Duodenal mucosa (tissue), 2 donors: ENCODE measurements around the gene ITGA11.

ENCODE experiments used
- H3K27ac ChIP-seq: one replicate; pipeline ENCODE4 v1.7.0; 2013; ENCODE audit warnings: low read depth, low read length
- H3K27me3 ChIP-seq, 2 donors: one replicate each; pipeline ENCODE4 v1.7.0; 2013; ENCODE audit warnings: low read length in 2 of 2, control low read depth in 1 of 2; ENCODE audit not compliant: insufficient read depth in 2 of 2, control insufficient read depth in 1 of 2
- H3K36me3 ChIP-seq, 2 donors: one replicate each; pipeline ENCODE4 v1.7.0; 2013; ENCODE audit warnings: low read length in 2 of 2, control low read depth in 1 of 2; ENCODE audit not compliant: insufficient read depth in 2 of 2, control insufficient read depth in 1 of 2
- H3K4me1 ChIP-seq, 2 donors: one replicate each; pipeline ENCODE4 v1.7.0; 2013; ENCODE audit warnings: low read length in 2 of 2, control low read depth in 1 of 2; ENCODE audit not compliant: insufficient read depth in 2 of 2, control insufficient read depth in 1 of 2
- H3K4me3 ChIP-seq, 2 donors: one replicate each; pipeline ENCODE4 v1.7.0; 2013; ENCODE audit warnings: low read length in 2 of 2, low read depth in 1 of 2
- H3K9ac ChIP-seq, 2 donors: one replicate each; pipeline ENCODE4 v1.7.0; 2013; ENCODE audit warnings: low read length in 2 of 2, low read depth in 1 of 2
- H3K9me3 ChIP-seq, 2 donors: one replicate each; pipeline ENCODE4 v1.7.0; 2013; ENCODE audit warnings: low read length in 2 of 2, control low read depth in 1 of 2; ENCODE audit not compliant: control insufficient read depth in 1 of 2

The ITGA11 gene

DNA sequence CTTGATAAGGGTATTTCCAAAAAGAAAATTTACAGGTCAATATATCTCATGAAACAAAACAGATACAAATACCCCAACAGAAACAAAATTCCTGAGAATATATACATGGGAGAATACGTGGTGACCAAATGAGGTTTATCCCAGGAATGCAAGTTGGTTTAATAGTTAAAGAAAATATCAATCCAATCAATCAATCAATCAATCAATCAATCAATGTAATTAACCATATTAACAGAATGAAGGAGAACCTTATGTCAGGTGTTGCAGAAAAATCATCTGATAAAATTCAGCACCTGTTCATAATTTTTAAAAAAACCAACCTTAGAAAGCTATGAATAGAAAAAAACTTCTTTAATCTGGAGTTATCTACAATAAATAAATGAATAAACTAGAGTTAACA is 35.9 kb downstream of the ITGA11 start:
- H3K27ac ChIP-seq, result no peak overlapping the region
- no peaks in the 10 kb centered on the region for H3K9me3 ChIP-seq
- no peaks in the 10 kb centered on the region for H3K36me3 ChIP-seq
- no peak overlapping the region for H3K9ac ChIP-seq
- H3K4me3 ChIP-seq, result no peak overlapping the region
- H3K4me1 ChIP-seq, result no peaks in the 10 kb centered on the region
- peaks cover 0 to 3% of the 10 kb centered on the region in 2 donors for H3K27me3 ChIP-seq

DNA sequence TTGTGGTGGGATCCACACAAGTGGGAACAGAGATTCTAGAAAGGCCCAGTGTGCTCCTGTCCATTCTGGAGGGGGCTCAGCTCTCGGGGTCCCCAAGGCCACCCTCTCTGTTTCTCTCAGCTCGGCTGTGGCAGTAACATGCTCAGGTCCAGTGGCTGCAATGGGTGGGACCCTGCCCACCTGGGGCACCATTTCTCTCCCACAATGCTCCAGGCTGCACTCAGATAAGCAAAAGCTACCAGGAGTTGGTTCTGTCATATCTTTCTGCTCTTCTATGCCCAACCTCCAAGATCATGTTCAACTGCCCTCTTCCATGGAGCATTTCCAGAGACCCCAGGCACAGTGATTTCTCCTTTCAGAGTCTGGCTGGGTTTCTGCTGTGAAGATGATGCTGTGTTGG is 40.8 kb downstream of the ITGA11 start:
- Histone ChIP-seq H3K4me1 (no peaks in the 10 kb centered on the region), H3K36me3 (no peaks in the 10 kb centered on the region), H3K4me3 (no peak overlapping the region), H3K9me3 (no peaks in the 10 kb centered on the region), H3K27me3 (peaks cover 0 to 3% of the 10 kb centered on the region in 2 donors), H3K9ac (no peak overlapping the region), H3K27ac (no peak overlapping the region)

DNA sequence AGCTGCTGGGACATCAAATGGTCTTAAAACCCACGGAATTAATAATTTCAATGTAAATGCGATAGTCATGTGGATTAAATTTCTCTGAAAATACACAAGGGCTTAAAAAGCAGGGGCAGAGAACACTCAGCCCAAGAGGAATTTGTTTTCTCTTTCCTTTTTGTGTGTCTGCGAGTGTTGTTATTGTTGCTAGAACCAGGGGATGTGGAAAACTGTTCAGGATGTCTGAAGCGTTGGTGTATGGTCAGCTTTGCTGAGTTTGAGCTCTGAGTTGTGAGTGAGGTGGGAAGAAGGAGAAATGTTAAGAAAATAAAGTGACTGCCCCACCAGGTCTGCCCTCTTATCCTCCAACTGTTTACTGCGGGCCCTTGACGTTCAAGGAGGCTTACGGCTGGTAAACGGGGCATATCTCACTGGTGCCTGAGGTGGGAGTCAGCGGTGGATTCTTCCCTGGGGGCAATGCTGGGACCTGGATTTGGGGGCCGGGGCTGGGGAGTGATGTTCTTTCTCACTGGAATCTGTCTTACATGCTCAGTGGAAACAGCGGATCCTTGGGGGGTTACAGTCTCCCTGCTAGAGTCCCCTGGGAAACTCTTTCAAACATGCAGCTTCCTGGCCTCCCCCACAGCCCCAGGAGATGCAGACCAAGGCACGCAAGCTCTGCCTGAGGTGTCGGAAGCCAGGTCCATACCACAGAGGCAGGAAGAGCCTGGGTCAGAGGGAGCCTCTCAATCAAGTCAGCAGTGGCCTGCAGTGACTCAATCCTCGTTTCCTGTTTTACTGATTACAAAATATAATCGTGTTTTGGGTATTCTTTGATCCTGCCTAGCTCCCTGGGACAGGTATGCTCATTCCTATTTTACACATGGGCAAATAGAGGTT is 41.8 kb downstream of the ITGA11 start:
- no peaks in the 10 kb centered on the region for H3K4me1 ChIP-seq
- H3K9me3 ChIP-seq, result no peaks in the 10 kb centered on the region
- H3K27ac ChIP-seq, result no peak overlapping the region
- H3K9ac ChIP-seq, result no peak overlapping the region
- peaks cover 0 to 3% of the 10 kb centered on the region in 2 donors for H3K27me3 ChIP-seq
- H3K4me3 ChIP-seq, result no peak overlapping the region
- H3K36me3 ChIP-seq, result no peaks in the 10 kb centered on the region

DNA sequence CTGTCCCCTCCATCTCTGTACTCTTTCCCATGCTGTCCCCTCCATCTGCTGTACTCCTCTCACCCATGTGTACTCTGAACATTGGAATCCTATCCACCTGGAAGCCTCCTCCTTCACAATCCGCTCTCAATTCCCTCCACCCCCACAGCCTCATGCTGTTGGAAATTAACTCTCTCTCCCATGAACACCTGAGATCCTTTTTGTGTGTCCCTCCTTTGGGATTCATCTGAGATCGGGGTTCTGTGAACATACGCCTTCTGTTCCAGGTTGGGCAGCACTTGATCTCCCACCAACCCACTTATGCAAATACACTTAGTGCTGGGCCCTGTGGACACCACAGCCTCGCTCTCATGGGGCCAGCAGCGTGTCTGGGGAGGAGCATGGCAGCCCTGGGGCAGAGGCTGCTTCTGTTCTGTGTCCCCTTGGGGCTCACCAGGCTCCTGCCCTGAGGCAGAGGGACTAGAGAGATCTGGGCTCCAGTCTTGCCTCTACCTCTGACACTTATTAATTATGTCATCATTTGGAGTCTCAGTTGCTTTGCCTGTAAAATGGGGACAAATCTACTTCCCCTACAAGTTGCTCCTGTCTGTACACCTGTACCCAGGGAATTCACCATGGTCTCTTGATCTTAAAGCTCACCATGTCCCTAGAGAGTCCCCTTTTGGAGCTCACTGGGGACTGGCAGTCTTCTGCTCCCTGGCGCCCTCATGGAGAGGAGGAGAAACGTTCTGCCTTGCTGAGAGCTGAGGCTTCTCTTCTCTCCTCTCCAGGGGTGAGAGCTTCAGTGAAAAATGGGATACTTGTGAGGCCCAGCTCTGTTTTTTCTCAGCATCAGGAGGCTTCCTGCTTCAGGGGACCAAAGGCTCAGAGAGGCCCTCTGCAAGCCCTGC is 42.7 kb downstream of the ITGA11 start:
- H3K4me1 ChIP-seq, result no peaks in the 10 kb centered on the region
- H3K27me3 ChIP-seq, result peaks cover 0 to 3% of the 10 kb centered on the region in 2 donors
- no peak overlapping the region for H3K27ac ChIP-seq
- H3K9me3 ChIP-seq, result no peaks in the 10 kb centered on the region
- no peak overlapping the region for H3K4me3 ChIP-seq
- H3K36me3 ChIP-seq, result no peaks in the 10 kb centered on the region
- H3K9ac ChIP-seq, result no peak overlapping the region

DNA sequence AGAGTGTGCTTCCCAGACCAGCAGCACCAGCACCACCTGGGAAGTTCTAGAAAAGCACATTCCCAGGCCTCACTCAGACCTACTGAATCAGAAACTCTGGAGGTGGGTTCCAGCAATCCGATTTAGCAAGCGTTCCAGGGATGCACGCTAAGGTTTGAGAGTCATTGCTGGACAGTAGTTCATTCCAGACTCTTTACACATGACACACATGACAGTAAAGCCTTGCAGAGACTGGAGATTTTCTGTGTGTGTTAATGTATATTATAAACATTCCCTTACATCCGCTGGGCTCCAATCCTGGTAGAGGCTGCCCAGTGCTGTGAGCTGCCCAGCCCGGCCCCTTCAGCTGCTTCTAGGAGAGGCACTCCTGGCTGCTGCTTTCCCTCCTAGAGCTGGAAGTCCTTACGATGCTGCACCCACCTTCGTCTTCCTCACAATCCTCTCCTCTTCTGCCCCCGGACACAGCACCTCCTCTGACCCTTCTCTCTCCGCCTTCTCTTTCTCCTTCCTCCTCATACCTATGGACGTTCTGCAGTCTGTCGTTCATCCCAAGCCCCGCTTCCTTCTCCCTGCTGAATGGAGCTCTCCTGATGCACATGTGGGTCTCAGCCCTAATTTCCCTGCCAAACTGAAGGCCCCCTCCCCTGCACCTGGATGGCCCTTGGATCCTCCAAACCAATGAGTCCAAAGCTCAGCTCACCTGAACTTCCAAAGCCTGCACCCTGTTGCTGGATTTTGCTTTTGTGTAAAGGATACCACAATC is 44.4 kb downstream of the ITGA11 start:
- Histone ChIP-seq H3K4me3 (no peak overlapping the region), H3K9me3 (no peaks in the 10 kb centered on the region), H3K27me3 (peaks cover 0 to 3% of the 10 kb centered on the region in 2 donors), H3K4me1 (no peaks in the 10 kb centered on the region), H3K9ac (no peak overlapping the region), H3K27ac (no peak overlapping the region), H3K36me3 (no peaks in the 10 kb centered on the region)

DNA sequence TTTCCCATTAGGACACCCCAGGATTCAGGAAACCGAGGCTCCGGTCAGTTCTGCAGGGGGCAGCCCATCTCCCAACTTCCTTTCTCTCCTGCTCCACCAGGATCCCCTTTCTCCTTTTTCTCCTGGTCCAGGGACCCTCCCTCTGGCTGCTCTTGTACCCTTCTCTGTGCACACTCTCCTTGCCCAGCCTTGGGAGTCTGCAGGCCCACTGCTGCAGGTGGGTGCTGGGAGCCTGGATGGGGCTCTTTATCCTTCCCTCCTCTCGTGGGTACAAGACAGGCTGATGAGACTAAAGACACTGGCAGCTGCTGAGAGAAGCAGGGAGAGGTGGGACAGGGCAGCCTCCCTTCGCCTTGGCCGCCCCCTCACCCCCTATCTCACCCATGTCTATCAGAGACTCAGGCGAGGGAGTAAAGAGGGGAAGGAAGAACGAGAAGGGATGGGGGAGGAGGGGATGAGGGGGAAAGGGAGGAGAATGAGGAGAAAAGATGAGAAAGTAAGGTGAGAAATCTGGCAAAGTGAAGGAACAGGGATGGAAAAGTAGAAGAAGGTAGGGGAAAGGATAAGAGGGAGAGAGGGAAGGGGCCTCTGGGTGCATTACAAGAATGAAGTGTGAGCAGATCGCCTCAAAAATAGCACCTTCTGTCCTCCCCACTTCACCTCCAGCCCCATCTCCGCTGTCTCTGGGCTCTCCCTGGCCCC is 45.2 kb downstream of the ITGA11 start:
- Histone ChIP-seq H3K4me3 (no peak overlapping the region), H3K36me3 (no peaks in the 10 kb centered on the region), H3K27me3 (peaks cover 0 to 3% of the 10 kb centered on the region in 2 donors), H3K27ac (no peak overlapping the region), H3K4me1 (no peaks in the 10 kb centered on the region), H3K9ac (no peak overlapping the region), H3K9me3 (no peaks in the 10 kb centered on the region)

DNA sequence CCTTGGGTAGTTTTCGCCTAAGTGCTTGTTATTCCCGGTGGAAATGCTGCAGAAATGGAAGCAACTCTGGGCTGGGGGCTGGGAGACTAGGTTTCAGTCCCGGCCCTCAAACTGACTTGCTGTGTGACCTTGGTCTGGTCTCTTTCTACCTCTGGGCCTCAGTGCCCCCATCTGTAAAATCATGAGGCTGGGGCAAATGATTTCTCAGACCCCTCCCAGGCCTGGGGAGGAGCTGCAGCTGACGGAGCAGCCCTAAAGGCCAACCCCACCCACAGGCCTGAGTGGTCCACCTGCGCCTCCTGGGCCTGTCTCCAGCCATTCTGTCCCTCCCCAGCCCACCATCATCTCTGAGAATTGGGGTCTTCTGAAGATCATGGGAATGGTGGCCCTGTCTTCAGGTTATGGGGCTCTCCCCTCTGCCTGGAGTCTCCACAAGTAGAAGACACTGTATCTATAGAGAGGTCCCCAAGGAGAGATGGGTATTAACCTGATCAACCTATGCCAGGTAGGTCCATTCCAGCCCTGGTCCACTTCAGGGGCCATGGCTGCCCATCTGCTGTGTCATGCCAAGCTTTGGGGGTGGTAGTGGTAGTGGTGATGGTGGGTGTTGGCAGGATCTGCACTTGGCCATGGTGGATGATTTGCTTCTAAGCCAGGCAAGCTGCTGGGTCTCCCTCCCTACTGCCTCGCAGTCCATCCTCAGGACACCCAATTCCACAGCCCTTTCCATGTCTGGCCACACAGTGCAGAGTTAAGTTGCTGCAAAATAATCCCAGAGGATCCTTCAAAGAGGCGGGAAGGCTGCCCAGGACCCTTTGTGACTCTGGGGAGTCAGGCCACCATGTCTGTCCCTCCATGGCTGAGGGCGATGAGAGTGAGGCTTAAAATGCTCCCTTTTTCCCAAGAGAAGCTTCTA is 46.0 kb downstream of the ITGA11 start:
- H3K4me1 ChIP-seq, result no peaks in the 10 kb centered on the region
- no peaks in the 10 kb centered on the region for H3K9me3 ChIP-seq
- no peaks in the 10 kb centered on the region for H3K27me3 ChIP-seq
- H3K27ac ChIP-seq, result no peak overlapping the region
- H3K4me3 ChIP-seq, result no peak overlapping the region
- no peaks in the 10 kb centered on the region for H3K36me3 ChIP-seq
- no peak overlapping the region for H3K9ac ChIP-seq

DNA sequence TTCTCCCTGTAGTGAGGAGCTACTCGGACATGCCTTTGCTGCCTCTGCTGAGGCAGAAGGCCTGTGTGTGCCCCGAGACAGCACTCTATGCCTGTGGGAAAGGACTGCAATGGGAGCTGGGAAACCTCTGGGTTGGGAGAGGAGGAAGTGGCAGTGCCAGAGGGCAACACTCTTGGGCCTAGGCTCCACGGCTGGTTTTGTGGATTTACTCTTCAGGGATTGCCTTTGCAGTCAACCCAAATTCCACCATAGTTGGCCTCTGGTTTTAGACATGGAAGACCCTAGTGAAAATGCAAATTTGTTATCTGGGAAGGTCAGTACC is 46.8 kb downstream of the ITGA11 start:
- H3K4me1 ChIP-seq, result no peaks in the 10 kb centered on the region
- H3K9ac ChIP-seq, result no peak overlapping the region
- no peaks in the 10 kb centered on the region for H3K9me3 ChIP-seq
- H3K27ac ChIP-seq, result no peak overlapping the region
- no peak overlapping the region for H3K4me3 ChIP-seq
- H3K27me3 ChIP-seq, result no peaks in the 10 kb centered on the region
- no peaks in the 10 kb centered on the region for H3K36me3 ChIP-seq
